ENCODE results near the gene LCN10. TPM values are rescaled to one million over a fixed set of nuclear protein-coding genes. Genes with fewer than 3 reads are reported as not detected.

Gene LCN10
- total RNA-seq, 1 experiment from 2014 or later, result not detected

DNA sequence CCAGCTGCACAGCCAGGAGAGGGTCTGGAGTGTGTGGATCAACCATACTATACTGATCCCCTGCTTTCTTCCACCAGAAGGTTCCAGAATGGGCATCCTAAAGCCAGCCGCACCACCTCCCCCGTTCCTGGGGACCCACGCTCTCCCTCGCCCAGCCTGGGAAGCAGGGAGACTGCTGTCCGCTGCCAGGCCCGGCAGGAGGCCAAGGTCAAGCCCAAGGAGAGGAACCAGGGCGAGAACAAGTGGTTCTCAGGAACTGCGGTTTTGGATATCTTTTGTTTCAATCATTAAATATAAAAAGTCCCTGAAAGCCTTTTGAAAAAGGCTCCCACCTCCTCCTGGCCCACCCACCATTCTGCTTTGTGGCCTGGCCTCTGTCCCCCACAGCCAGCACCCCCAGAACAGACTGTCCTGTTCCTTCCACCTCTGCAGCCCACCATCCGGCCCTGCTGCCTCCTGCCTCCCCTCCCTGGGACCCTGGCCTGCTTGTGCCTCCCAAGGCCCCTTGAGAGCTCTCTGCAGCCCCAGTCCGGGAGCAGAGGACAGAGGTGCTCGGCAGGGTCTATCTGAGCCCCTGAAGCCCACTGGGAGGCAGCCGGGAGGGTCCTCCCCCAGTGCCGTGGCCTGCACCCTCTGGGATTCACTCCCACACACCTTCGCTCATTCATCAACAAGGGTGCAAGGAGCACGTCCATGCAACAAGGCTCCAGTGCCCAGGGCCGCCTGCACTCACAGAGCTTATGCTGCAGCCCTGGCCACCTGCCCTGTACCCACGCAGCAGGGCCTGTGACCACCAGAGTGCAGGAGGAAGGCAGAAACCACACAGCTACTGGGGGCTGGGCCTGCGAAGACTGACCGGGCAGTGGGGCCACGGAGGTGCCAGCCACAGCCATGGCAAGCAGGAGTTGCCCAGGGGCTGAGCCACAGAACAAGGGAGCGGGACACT is 6.2 kb upstream of the LCN10 start:
- H3K9me3 ChIP-seq, result peaks cover 13% of the 10 kb centered on the region
- no TSS peak for BruUV-seq (replicated peaks)
- Mint-ChIP-seq H3K4me3 (ENCODE audit: unreplicated experiment) (no peak overlapping the region), H3K27ac (ENCODE audit: unreplicated experiment) (no peak overlapping the region), H3K9me3 (ENCODE audit: unreplicated experiment) (peaks cover 28% of the 10 kb centered on the region), H3K36me3 (ENCODE audit: insufficient read depth, unreplicated experiment) (no peaks in the 10 kb centered on the region), H3K27me3 (ENCODE audit: insufficient read depth, unreplicated experiment) (no peaks in the 10 kb centered on the region), H3K4me1 (ENCODE audit: low read depth, unreplicated experiment) (no peaks in the 10 kb centered on the region)
- no peak for TF ChIP-seq CTCF (IDR thresholded peaks at IDR 0.05; ENCODE audit: insufficient read depth in 1 of 2, low read depth in 1 of 2, low read length in 1 of 2, severe bottlenecking in 1 of 2, unreplicated experiment in 1 of 2)
- H3K4me3 ChIP-seq (ENCODE audit: low read depth, low read length), result no peak overlapping the region
- ChIA-PET CTCF (no interaction called here), POLR2A (no interaction called here)
- intact Hi-C loops (cut with micrococcal nuclease; ENCODE audit: unreplicated experiment), result no loop called here
- no peak for DNase-seq
- H3K36me3 ChIP-seq (ENCODE audit: control insufficient read depth, insufficient read depth, low read length), result no peaks in the 10 kb centered on the region
- no peaks in the 10 kb centered on the region for H3K27me3 ChIP-seq (replicated peaks; ENCODE audit: control insufficient read depth, insufficient read depth, low read length)
- no peaks in the 10 kb centered on the region for H3K4me1 ChIP-seq

- CTCF ChIA-PET, result no interaction called here
- Mint-ChIP-seq H3K9me3 (ENCODE audit: unreplicated experiment) (peaks cover 28% of the 10 kb centered on the region), H3K27ac (ENCODE audit: unreplicated experiment) (no peak within 1 kb of the TSS), H3K4me1 (ENCODE audit: low read depth, unreplicated experiment) (no peaks in the 10 kb centered on the region), H3K4me3 (ENCODE audit: unreplicated experiment) (no peak within 1 kb of the TSS), H3K27me3 (ENCODE audit: insufficient read depth, unreplicated experiment) (no peaks in the 10 kb centered on the region), H3K36me3 (ENCODE audit: insufficient read depth, unreplicated experiment) (no peaks in the 10 kb centered on the region)
- DNase-seq, result no peak
- POLR2A ChIA-PET, result no interaction called here
- Histone ChIP-seq H3K27me3 (replicated peaks; ENCODE audit: control insufficient read depth, insufficient read depth, low read length) (no peaks in the 10 kb centered on the region), H3K9me3 (peaks cover 13% of the 10 kb centered on the region), H3K4me1 (no peaks in the 10 kb centered on the region), H3K36me3 (ENCODE audit: control insufficient read depth, insufficient read depth, low read length) (no peaks in the 10 kb centered on the region), H3K4me3 (ENCODE audit: low read depth, low read length) (no peak within 1 kb of the TSS)
- BruUV-seq (replicated peaks), result no TSS peak
- intact Hi-C loops (cut with micrococcal nuclease; ENCODE audit: unreplicated experiment), result no loop called here
- TF ChIP-seq CTCF (IDR thresholded peaks at IDR 0.05; ENCODE audit: insufficient read depth in 1 of 2, low read depth in 1 of 2, low read length in 1 of 2, severe bottlenecking in 1 of 2, unreplicated experiment in 1 of 2), result no peak
Measured at GRCh38 chr9:136748201-136748600, 5.5 kb upstream of the LCN10 start, which contains the start of gene LCN6. Gene LCN6 (minus strand): TSS chr9:136748525. CDS start chr9:136748483, 42 bp downstream.

GRCh38 chr9:136747161-136748060 is 4.7 kb upstream of the LCN10 start:
- CTCF ChIA-PET, result no interaction called here
- no peaks in the 10 kb centered on the region for H3K27me3 ChIP-seq (replicated peaks; ENCODE audit: control insufficient read depth, insufficient read depth, low read length)
- no peak overlapping the region for H3K4me3 ChIP-seq (ENCODE audit: low read depth, low read length)
- no peak for TF ChIP-seq CTCF (IDR thresholded peaks at IDR 0.05; ENCODE audit: insufficient read depth in 1 of 2, low read depth in 1 of 2, low read length in 1 of 2, severe bottlenecking in 1 of 2, unreplicated experiment in 1 of 2)
- no peak overlapping the region for H3K4me3 Mint-ChIP-seq (ENCODE audit: unreplicated experiment)
- POLR2A ChIA-PET, result no interaction called here
- peaks cover 21% of the 10 kb centered on the region for H3K9me3 Mint-ChIP-seq (ENCODE audit: unreplicated experiment)
- intact Hi-C loops (cut with micrococcal nuclease; ENCODE audit: unreplicated experiment), result no loop called here
- H3K9me3 ChIP-seq, result peaks cover 10% of the 10 kb centered on the region
- H3K27me3 Mint-ChIP-seq (ENCODE audit: insufficient read depth, unreplicated experiment), result no peaks in the 10 kb centered on the region
- no peaks in the 10 kb centered on the region for H3K36me3 Mint-ChIP-seq (ENCODE audit: insufficient read depth, unreplicated experiment)
- H3K4me1 ChIP-seq, result no peaks in the 10 kb centered on the region
- no peaks in the 10 kb centered on the region for H3K4me1 Mint-ChIP-seq (ENCODE audit: low read depth, unreplicated experiment)
- H3K27ac Mint-ChIP-seq (ENCODE audit: unreplicated experiment), result no peak overlapping the region
- no TSS peak for BruUV-seq (replicated peaks)
- no peaks in the 10 kb centered on the region for H3K36me3 ChIP-seq (ENCODE audit: control insufficient read depth, insufficient read depth, low read length)
- DNase-seq, result no peak
